Hindlimb muscle (tissue), 1 donor: ENCODE data around the gene NR1D2. TPM values are rescaled to one million over a fixed set of nuclear protein-coding genes. Genes with fewer than 3 reads are reported as not detected.

Experiments used
- DNase-seq: peaks from one replicate; pipeline ENCODE4 v3.0.0-alpha.2; 2013
- polyA plus RNA-seq: library from polyadenylated mRNA; unstranded; fragments of 120-200 nt; gene quantifications from one replicate; pipeline ENCODE4 v1.2.1, GENCODE V29; 2013; ENCODE audit not compliant: insufficient read length

NR1D2 gene
- polyA plus RNA-seq, 1 donor: 23.6 TPM

GRCh38 chr3:23932571-23932970 is 12.5 kb upstream of the NR1D2 start:
- DNase-seq: no peak

GRCh38 chr3:23934253-23934652 is 10.8 kb upstream of the NR1D2 start:
- DNase-seq: no peak

GRCh38 chr3:23937296-23937695 is 7.8 kb upstream of the NR1D2 start:
- no peak for DNase-seq

- no peak for DNase-seq
Observed at GRCh38 chr3:23938688-23939087, 6.4 kb upstream of the NR1D2 start.

- no peak for DNase-seq
Observed at GRCh38 chr3:23940775-23941174, 4.3 kb upstream of the NR1D2 start.

GRCh38 chr3:23941440-23941839 is 3.6 kb upstream of the NR1D2 start:
- DNase-seq: no peak

- no peak for DNase-seq
Observed at GRCh38 chr3:23942546-23942945, 2.5 kb upstream of the NR1D2 start.

- no peak for DNase-seq
Observed at GRCh38 chr3:23944007-23944783, 891 bp upstream of the NR1D2 start.

- DNase-seq: no peak
Observed at GRCh38 chr3:23945663-23945912, 502 bp downstream of the NR1D2 start.

GRCh38 chr3:23945913-23946687 is 1.0 kb downstream of the NR1D2 start:
- DNase-seq: peak; percentile 98

GRCh38 chr3:23948761-23949160 is 3.7 kb downstream of the NR1D2 start:
- DNase-seq: no peak

GRCh38 chr3:23949784-23950183 is 4.7 kb downstream of the NR1D2 start:
- no peak for DNase-seq

GRCh38 chr3:23950293-23950692 is 5.2 kb downstream of the NR1D2 start:
- DNase-seq: no peak

- no peak for DNase-seq
Observed at GRCh38 chr3:23952646-23953045, 7.6 kb downstream of the NR1D2 start.

- no peak for DNase-seq
Observed at GRCh38 chr3:23953523-23953922, 8.4 kb downstream of the NR1D2 start.

GRCh38 chr3:23954144-23954543 is 9.1 kb downstream of the NR1D2 start:
- no peak for DNase-seq

- no peak for DNase-seq
Observed at GRCh38 chr3:23956701-23957100, 11.6 kb downstream of the NR1D2 start.

- no peak for DNase-seq
Observed at GRCh38 chr3:23959135-23959900, 14.2 kb downstream of the NR1D2 start.

- no peak for DNase-seq
Observed at GRCh38 chr3:23960649-23961048, 15.6 kb downstream of the NR1D2 start.

GRCh38 chr3:23961066-23961465 is 16.0 kb downstream of the NR1D2 start:
- DNase-seq: no peak

GRCh38 chr3:23961913-23962312 is 16.8 kb downstream of the NR1D2 start:
- no peak for DNase-seq

GRCh38 chr3:23964537-23965235 is 19.6 kb downstream of the NR1D2 start:
- DNase-seq: no peak

GRCh38 chr3:23966328-23966727 is 21.2 kb downstream of the NR1D2 start:
- no peak for DNase-seq
